Measurements from ENCODE around the gene PCOLCE2.

PCOLCE2 gene

DNA sequence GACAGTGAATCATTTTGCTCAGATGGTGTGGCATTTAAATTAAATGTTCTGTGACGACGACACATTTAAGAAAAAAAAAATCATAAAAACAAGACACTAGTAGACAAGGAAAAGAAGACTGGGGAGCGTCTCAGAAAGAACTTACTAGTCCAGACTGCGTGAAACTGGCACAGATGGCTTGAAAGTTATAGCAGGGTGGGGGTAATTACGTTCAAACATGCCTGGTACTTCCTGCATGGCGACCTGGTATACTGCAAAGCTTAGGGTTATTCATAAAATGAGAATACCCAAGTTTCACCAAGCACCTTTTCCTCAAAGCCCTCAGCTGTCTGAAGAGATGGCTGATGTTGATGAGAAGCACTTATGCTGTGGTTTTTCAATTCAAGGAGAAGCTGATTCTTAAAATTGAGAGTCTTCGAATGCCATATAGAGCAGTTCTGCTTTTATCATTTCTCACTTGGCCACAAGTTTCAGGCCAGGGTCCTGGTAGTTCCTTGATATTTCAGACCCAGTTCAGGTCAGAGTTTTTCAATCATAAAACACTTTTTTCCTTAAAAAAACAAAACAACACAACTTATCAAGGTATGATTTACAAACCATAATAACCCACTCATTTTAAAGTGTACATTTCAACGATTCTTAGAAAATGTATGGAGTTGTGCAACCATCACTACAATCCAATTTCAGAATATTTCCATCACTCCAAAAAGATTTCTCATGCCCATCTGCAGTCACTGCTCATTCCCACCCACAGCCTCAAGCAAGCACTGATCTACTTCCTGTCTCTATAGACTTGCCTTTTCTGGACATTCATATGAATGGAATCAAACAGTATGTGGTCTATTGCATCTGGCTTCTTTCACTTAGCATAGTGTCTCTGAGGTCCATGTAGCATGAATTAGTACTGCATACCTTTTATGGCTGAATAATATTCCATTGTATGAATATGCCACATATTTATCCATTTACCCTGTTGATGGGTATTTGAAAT lies 24.7 kb downstream of the PCOLCE2 start:
- no peak for DNase-seq (ENCODE audit: low spot score)

DNA sequence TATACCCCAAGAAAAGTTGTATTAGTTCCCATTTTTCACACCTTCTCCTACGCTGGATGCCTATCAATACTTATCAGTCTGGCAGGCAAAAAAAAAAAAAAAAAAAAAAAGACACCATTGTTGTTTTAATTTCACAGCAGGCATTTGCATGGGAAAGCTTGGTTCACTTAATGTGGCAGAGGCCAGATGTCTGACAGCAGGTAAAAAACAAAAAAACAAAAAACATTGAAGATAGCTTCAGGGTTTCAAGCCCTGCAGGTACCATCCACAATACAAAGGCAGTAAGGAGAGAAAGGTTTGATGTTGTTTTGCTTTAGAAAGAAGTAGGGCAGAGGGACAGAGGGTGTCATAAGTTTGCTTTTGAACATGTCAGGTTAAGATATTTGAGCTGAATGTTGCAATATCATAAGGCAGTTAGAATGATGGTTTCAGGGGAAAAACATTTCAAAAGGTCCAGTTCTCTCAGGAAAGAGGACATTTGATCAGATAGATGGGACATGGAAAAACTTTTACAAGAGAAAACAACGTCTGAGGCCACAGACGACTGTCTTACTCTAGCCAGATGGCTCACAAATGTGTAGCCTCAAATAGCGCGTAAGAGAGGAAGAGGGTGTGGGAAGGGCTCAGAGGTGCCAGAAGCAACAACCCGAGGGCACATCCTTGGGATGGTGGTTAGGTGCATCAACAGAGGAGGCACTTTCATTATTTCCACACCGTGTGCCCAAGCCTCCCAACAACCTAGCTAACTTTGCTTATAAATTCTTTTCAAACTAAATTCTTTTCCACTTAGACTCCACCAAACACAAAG lies 25.7 kb downstream of the PCOLCE2 start:
- no peak for DNase-seq (ENCODE audit: low spot score)

DNA sequence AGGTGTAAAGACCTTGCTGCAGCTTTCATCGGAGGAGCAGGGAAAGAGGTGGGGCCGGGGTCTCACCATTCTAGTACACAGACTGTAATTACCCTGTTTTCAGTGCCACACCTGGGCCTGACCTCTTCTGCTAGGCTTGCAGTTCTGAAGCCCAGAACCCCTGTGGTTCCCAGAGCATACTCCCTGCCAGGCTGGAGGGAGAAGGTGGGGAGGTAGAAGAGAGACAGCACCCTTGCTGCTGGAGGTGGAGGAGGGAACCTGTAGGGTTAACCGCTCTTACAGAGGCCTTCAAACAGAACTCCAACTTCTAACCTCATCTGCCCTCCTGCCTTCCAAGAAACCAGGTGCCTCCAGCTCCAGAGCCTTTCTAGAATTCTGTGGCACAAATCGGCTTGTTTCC lies 27.0 kb downstream of the PCOLCE2 start:
- DNase-seq (ENCODE audit: low spot score): no peak

DNA sequence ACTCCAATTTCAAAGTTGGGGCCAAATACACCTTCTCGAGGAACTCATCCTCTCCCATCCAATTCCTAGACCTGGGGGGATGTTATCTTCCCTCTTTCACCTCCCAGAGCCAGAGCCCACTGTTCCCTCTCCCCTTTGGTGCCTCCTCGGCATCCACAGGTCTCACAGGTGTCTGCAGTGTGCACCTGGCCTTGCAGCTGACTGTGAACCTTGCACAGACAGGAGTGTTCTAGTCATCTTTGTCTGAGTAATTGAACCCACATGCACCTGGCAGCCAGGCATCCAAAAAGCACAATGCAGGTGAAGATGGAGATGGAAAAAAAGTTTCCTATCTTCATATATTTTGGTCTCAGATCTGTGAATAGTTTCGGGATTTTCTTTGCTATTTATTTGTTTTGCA lies 30.8 kb downstream of the PCOLCE2 start:
- no peak for DNase-seq (ENCODE audit: low spot score)

DNA sequence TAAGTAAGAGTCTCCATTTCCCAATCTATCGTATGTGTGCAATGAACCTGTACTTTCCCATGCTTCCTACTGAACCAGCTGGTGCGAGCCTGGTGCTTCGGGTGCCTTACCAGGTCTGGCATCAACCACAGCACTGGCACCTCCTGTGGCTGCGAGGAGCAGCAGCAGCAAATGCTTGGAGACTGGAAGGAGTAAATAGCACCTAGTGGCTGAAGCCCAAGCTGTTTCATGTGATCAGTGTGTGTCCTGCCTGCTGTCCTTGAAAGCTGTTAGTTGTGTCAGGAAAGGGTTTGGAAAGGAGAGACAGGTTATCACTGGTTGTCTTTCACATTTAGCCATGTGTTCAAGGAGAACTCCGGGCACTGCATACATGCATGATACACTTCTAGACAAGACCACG lies 31.8 kb downstream of the PCOLCE2 start:
- peak; percentile 54 for DNase-seq (ENCODE audit: low spot score)

DNA sequence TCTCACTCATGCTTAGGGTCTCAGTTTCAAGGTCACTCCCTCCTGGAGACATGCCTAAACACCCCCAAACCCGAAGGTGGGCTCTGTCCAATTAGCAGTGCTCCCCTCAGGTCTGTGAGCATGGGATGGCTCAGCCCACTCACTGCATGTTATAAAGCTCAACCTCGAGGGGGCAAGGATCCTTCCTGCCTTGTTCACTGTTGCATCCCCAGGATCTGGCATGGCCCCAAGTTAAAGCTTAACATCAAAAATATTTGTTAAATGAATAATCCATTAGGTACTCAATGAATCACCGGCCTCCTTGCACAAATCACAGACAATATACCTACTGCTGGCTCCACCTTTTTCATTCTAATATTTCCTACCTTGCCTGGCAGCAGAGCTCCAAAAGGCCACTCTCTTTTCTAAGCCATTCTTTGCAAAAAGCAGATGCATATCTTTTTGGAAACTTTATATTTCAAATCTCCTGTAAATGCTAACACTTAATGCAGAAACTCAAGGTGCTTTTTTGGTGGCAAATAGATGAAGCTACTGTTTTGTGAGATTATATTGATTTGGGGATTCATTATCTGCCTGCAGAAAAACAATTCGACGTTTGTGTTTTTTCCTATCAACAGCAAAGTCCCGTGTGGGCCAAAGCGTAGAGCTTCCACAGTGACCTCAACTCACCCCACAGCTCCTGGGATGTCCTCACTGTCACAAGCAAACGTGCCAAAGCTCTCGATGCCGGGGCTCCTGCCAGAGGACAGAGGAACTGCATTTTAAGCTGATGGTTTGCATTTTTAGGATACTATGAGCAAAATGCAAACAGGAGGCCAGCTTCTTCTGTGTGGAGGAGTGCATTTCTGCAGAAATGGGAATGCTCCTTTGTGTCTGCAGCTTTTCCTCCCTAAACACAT lies 35.4 kb downstream of the PCOLCE2 start:
- DNase-seq (ENCODE audit: low spot score): peak; percentile 49

DNA sequence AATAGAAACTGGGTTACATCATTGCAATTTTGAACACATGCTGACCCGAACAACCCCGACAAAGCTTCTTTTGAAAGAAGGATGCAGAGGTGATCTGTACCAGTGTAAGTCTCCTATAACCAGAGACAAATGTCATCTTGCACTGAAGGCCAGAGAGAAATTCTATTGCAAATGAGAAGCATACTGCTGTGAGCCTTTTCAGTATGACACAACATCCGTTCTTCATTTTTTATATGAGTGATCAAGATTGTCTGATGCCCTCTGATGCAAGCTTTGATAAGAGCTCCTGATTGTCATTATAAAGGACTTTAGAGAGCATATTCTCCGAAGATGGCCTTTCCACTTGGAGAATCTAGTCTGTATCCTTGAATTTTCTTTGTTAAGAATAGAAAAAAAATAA lies 36.9 kb downstream of the PCOLCE2 start:
- no peak for DNase-seq (ENCODE audit: low spot score)

DNA sequence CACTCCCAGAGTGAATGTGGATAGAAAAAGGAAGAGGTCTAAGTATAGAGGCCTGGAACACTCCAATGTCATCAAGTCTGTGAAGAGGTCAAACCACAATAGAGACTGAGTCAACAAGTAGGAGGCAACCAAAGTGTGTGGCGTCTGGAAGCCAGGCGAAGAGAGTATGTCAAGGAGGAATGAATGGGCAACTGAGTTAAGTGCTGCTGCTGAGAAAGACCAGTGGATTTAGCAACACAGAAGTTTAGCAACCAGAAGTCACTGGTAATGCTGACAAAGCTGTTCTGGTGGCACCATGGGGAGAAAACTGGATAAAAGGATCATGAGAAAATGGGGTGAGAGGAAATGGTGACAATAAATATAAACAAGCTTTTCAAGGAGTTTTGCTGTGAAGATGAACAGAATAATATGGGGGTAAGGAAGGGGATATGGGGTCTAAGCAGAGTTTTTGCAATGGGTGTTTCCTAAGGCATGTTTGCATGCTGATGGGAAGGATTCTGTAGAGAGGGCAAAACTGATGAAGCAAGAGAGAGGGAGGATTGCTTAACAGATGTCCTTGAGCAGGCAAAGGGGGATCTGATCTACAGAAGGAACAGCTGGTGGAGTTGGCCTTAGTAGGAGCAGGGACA lies 38.4 kb downstream of the PCOLCE2 start:
- DNase-seq (ENCODE audit: low spot score): peak; percentile 53

DNA sequence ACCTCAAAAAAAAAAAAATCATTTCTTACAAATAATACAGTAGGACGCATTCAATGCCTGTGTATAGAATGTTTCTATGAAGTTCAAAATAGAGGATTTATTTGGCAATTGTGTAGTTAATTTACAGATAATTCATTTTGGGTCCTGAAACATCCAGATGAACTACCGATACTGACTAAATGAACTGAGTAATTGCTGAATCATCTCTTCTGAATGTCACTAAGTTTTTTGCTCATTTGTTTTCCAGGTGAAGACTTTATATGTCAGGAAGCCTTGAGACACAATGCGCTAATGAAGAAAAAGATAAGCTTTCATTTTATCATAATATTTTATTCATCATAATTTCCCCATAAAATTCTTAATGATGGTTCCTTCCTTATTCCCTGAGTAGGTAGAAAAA lies 39.7 kb downstream of the PCOLCE2 start:
- DNase-seq (ENCODE audit: low spot score): no peak

DNA sequence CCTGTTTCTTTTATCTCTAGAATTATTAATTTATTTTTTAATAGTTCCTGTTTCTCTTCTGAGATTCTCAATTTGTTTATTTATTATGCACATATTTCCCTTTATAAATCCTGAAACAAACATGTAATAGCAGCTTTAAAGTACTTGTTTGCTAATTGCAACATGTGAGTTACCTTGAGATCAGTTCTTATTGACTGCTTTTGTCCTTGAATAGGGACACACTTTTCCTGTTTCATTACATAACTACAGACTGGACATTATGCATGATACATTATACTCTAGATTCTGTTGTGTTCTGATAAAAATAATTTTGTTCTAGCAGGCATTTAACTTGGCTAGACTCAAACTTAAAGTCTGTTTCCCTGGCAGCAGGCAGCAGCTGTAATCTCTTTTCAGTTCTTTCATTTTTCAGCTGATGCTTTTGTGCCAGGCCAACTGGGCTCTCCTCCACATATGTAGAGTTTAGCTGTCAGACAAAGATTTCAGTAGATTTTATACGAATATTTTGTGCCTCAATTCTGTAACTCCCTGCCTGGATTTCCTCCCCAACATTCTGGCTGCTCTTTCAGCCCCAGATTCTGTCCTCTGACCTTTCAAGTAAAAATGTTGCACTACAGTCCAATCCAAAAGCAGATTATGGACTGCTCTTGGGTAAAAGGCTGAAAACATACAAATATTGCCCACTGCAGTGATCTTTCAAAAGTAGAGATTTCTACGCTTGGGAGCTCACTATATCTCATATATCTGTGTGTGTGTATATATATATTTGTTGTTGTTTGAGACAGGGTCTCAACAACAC lies 41.9 kb downstream of the PCOLCE2 start:
- no peak for DNase-seq (ENCODE audit: low spot score)

DNA sequence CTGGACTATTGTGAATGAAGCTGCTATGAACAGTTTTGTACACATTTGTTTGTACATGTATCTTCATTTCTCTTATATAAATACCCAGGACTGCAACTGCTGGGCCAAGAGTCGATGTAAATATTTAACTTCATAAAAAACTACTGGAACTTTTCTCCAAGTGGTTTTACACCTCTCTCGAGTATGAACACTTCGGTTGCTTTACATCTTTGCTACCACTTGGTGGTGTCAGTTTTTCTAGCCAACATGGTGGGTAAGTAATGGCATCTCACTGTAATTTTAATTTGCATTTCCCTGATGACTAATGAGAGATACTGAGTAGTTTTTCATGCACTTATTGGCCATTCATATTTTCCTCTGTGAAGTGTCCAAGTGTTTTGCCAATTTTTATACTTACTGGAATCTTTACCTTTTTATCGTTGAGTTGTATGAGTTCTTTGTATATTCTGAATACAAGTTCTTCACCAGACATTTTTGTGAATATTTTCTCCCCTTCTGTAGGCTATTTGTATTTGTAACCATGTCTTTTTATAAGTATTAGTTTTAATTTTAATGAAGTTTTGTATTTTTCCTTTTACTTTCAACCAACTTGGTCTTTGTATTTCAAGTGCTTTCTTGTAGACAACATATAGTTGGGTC lies 44.4 kb downstream of the PCOLCE2 start:
- DNase-seq (ENCODE audit: low spot score): peak; percentile 51

DNA sequence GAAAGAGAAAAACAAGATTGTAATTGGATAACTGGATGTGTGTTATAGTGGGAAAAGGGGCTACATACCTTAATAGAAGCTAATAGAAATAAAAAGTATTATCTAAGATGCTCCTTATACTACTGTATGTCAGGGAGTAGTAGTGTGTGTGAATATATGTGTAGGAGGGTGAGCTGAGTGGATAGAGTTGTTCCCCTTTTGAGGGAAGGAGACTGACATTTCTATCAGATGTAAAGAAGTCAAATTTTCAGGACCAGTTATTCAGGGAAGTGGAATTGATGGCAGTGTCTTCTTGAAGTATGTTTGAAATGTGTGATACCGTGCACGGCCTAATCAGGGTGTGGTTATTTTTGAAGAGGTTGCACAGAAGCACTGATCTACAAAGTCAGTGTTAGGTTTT lies 49.1 kb downstream of the PCOLCE2 start:
- no peak for DNase-seq (ENCODE audit: low spot score)

DNA sequence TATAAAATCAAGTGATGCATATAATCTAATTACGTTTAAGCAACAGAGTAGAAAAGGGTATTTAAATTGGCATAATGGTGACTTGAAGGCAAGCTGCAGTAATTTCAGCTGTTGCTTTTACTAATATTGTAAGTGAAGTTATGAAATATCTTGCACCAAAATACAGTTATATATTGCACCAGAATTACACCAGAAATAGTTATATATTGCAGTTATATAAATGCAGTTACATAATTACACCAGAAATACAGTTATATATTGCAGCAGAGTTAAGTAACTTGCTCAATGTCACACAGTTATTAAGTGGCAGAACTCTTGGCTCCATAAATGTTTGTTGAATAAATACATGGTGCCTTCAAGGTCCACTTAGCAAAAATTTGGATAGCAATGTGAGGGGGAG lies 51.4 kb downstream of the PCOLCE2 start:
- DNase-seq (ENCODE audit: low spot score): no peak

DNA sequence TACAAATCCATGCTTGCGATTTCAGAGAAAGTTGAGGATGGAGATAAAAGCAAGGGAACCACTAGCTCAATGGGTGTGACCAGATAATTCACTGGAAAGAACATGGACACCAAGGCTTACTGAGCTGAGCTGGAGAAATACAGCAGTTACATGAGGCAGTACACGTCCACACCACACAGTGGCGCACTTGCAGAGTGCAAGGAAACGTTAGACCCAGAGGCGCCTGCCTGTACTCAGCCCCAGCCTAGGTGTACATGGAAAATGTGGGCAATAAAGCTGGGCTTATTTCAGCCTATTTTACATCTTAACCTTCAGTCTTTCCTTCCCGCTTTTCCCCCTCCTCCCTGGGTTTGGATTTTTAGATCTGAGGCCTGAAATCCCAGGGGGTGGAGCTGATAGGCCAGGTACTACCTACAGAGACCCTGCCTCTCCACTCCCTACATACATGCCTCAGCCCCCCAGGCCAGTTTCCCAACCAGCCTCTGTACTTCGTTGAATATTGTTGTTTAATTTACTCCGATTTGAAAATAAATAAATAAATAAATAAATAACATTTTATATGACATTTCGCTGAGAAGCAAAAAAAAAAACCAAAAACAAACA lies 60.1 kb downstream of the PCOLCE2 start:
- DNase-seq (ENCODE audit: low spot score): peak; percentile 72

DNA sequence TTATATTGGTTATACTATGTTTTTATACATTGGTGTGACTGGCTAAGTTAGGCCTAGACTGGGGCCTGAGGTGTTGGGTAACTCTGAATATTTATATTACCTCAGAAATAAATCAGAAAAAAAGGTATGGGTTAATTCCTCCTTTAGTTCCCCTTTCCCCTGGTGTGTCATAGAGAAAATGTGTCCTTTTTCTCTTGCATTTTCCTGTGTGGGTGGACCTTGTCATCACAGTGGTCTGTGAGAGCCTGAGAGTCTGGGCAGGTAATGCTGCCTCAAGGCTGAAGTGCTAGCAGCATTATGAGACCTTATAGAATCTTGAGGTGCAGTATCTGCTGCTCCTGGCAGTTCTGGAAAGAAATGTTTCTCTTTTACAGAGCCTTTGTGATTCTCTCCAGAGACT lies 69.7 kb downstream of the PCOLCE2 start:
- no peak for DNase-seq (ENCODE audit: low spot score)

DNA sequence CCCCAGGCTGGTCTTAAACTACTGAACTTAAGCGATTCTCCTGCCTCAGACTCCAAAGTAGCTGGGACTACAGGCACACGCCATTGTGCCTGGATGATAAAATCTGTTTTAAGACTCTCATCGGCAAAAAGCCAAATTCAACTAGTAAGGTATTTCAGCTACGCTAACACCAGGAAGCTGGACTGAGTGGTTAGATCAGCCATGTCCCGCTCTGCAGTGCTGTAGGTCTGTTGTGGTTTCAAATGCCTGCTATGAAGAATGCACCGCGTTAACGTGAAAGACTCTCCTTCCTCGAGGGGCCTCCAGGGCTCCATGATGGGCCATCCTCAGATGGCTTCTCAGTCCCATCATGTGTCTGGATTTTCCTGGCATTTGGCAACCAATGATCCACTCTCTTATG lies 70.2 kb downstream of the PCOLCE2 start:
- DNase-seq (ENCODE audit: low spot score): no peak

DNA sequence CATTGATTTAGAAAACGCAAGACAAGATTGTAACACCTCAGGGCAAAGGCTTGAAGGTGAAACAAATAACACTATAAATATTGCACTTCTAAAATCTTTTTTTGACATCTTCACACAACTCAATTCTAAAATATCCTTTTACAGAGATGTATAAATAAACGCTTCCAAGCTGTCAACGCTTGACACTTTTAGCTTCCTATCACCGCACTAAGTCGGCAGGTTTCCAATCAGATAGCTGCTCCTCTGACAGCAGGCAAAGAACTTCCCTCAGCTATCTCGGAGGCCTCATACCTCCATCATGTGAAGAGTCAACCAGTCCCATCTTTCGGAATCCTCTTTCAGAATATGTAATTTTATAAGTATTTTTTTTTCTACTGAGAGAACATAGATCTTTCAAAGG lies 71.0 kb downstream of the PCOLCE2 start:
- no peak for DNase-seq (ENCODE audit: low spot score)

DNA sequence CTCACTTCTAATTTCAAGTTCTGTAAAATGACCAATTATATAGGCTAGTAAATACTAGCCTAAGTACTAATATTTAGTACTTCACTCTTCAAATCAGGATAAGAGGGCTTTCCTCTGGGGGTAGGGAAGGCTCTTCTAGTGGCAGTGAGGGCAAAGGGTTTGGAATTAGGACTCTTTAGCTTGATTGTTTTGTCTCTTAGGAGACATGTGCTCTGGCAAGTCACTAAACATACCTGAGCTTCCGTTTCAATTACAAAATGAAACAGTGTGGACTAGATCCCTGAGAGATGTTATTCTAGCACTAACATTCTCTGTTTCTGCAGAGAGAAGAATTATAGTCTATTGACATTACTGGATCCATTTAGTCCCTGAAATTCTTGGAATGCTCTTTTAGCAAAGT lies 71.5 kb downstream of the PCOLCE2 start:
- DNase-seq (ENCODE audit: low spot score): no peak

DNA sequence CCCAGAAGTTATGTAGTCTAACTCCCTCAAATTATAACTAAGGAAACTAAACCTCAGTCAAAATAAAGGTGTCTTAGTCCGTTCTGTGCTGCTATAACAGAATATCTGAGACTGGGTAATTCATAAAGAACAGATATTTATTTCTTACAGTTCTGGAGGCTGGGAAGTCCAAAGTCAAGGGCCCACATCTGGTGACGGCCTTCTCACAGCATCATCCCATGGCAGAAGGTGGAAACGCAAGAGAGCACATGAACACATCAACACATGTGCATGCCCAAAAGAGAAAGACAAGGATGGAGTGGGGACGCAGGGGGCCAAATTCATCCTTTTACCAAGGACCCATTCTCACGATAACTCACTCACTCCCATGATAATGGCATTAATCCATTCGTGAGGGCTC lies 73.1 kb downstream of the PCOLCE2 start:
- DNase-seq (ENCODE audit: low spot score): no peak

DNA sequence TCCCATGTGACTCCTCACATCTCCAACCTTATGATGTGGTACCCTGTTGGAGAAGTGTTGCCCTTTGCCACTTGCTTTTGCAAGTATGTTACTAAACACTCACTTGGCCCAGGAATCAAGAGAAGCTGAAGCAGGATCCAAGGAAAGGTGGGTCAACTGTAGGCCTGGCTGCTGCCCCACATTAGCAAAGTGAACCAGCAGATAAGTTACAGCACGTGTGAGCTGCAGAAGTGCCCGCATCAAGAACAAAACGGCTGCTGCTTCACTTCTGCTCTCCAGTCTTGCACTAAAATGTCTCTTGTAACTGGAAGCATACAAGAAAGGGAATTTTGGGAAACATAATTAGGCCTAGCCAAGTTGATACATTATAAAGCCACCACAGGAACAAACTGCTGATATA lies 79.6 kb downstream of the PCOLCE2 start:
- DNase-seq (ENCODE audit: low spot score): no peak
